Small intestine (tissue), 7 donors: ENCODE measurements around the gene FAM43B. TPM values are rescaled to one million over a fixed set of nuclear protein-coding genes. Genes with fewer than 3 reads are reported as not detected.
"Not testable (repeated sequence)": the region's sequence is repeated elsewhere in the genome, so short reads cannot be mapped to it uniquely, and the experiment has no call there.

ENCODE experiments used
- DNase-seq, 2 donors: peaks; one replicate each; pipeline versions ENCODE4 v3.0.0 to v3.0.0-alpha.2; 2013
- FAIRE-seq: peaks from 2 replicates; lab custom pipeline; 2012; peaks lifted over from hg19 to GRCh38; lab: Jason Lieb, UNC
- H3K27ac ChIP-seq, 3 donors: one replicate each; pipeline ENCODE4 v1.5.1; 2013; ENCODE audit warnings: low read length in 2 of 3, mild to moderate bottlenecking in 2 of 3, control low read depth in 1 of 3, inconsistent platforms in 1 of 3, low read depth in 1 of 3, moderate library complexity in 1 of 3
- H3K27me3 ChIP-seq, 3 donors: one replicate each; pipeline ENCODE4 v1.6.1; 2013; ENCODE audit warnings: low read length in 3 of 3, inconsistent platforms in 1 of 3; ENCODE audit not compliant: control insufficient read depth in 3 of 3, insufficient read depth in 3 of 3
- H3K36me3 ChIP-seq, 3 donors: one replicate each; pipeline ENCODE4 v1.6.1; 2013; ENCODE audit warnings: low read length in 3 of 3, inconsistent platforms in 1 of 3, low read depth in 1 of 3, mild to moderate bottlenecking in 1 of 3, moderate library complexity in 1 of 3; ENCODE audit not compliant: control insufficient read depth in 3 of 3, insufficient read depth in 2 of 3
- H3K4me1 ChIP-seq, 3 donors: one replicate each; pipeline ENCODE4 v1.6.1; 2013; ENCODE audit warnings: low read length in 2 of 3, inconsistent platforms in 1 of 3, low read depth in 1 of 3, mild to moderate bottlenecking in 1 of 3, moderate library complexity in 1 of 3; ENCODE audit not compliant: control insufficient read depth in 3 of 3, insufficient read depth in 2 of 3
- H3K4me3 ChIP-seq, 3 donors: one replicate each; pipeline ENCODE4 v1.5.1; 2013; ENCODE audit warnings: low read length in 3 of 3, control low read depth in 1 of 3, inconsistent platforms in 1 of 3, low read depth in 1 of 3, mild to moderate bottlenecking in 1 of 3, moderate library complexity in 1 of 3
- H3K9me3 ChIP-seq, 2 donors: one replicate each; pipeline ENCODE4 v1.6.1; 2013; ENCODE audit warnings: low read depth in 1 of 2, low read length in 1 of 2; ENCODE audit not compliant: control insufficient read depth in 2 of 2, insufficient read depth in 1 of 2
- WGBS, 3 donors: extraction: QIAGEN DNeasy Blood & Tissue Kit; methylation state at CpG; one replicate each; pipeline ENCODE4 v1.1.7; 2013; 5-methylcytosine and 5-hydroxymethylcytosine counted together
- polyA plus RNA-seq, 4 donors: library from polyadenylated mRNA; stranded (reverse) in 3 of 4; unstranded in 1 of 4; fragments of 200-250 nt in 3 of 4; fragments of 120-200 nt in 1 of 4; gene quantifications; one replicate each; pipeline versions ENCODE4 v1.2.1 to v1.2.3, GENCODE V29; 2013
- donor health status: healthy with polysubstance abuse.
- donor health status: control.
- donor health status: control.
- donor health status: Bipolar disorder and iron deficiency.
- donor health status: healthy.

FAM43B gene
- polyA plus RNA-seq, 4 donors: 0.16 to 0.75 (median 0.27) TPM; not detected in 1

GRCh38 chr1:20519609-20520262 is 32.6 kb upstream of the FAM43B start:
- H3K27me3 ChIP-seq, H3K36me3 ChIP-seq, H3K4me1 ChIP-seq, FAIRE-seq, H3K27ac ChIP-seq, H3K9me3 ChIP-seq, DNase-seq, H3K4me3 ChIP-seq: not testable (repeated sequence)
- 34 to 40% (median 36%) methylated on average over 7 of the region's 7 CpGs for WGBS, 3 donors

GRCh38 chr1:20521960-20522861 is 30.2 kb upstream of the FAM43B start:
- 9 to 22% (median 20%) methylated on average over 17 of the region's 17 CpGs for WGBS, 3 donors
- H3K9me3 ChIP-seq: no peaks in the 10 kb centered on the region

GRCh38 chr1:20526267-20526666 is 26.1 kb upstream of the FAM43B start:
- H3K4me3 ChIP-seq: no peak overlapping the region
- H3K9me3 ChIP-seq: no peaks in the 10 kb centered on the region
- WGBS, 3 donors: 76 to 90% (median 82%) methylated on average over 6 of the region's 6 CpGs
- DNase-seq (no peak), FAIRE-seq (no peak)
- no peaks in the 10 kb centered on the region for H3K4me1 ChIP-seq
- H3K27me3 ChIP-seq: peaks cover 0 to 35% (median 2%) of the 10 kb centered on the region in 3 donors
- no peaks in the 10 kb centered on the region for H3K36me3 ChIP-seq
- no peak overlapping the region for H3K27ac ChIP-seq

More at GRCh38 chr1:20521960-20522861, 30.2 kb upstream of the FAM43B start:
- DNase-seq: peak; percentile 73 to 85
- Histone ChIP-seq H3K4me1 (no peaks in the 10 kb centered on the region), H3K4me3 (no peak overlapping the region), H3K36me3 (no peaks in the 10 kb centered on the region), H3K27me3 (peaks cover 0 to 9% (median 0%) of the 10 kb centered on the region in 3 donors), H3K27ac (no peak overlapping the region)
- FAIRE-seq: no peak

- H3K27me3 ChIP-seq: peaks cover 0 to 35% (median 8%) of the 10 kb centered on the region in 3 donors
- H3K36me3 ChIP-seq: no peaks in the 10 kb centered on the region
- DNase-seq (no peak), FAIRE-seq (no peak)
- no peak overlapping the region for H3K4me3 ChIP-seq
- WGBS, 3 donors: 47 to 63% (median 50%) methylated on average over 7 of the region's 7 CpGs
- H3K4me1 ChIP-seq: no peaks in the 10 kb centered on the region
- H3K27ac ChIP-seq: no peak overlapping the region
- no peaks in the 10 kb centered on the region for H3K9me3 ChIP-seq
These were observed 24.2 kb upstream of the FAM43B start for GRCh38 chr1:20528221-20528620.

- DNase-seq: no peak
- H3K36me3 ChIP-seq: no peaks in the 10 kb centered on the region
- no peaks in the 10 kb centered on the region for H3K9me3 ChIP-seq
- H3K27ac ChIP-seq: no peak overlapping the region
- H3K4me1 ChIP-seq: no peaks in the 10 kb centered on the region
- 21 to 33% (median 27%) methylated on average over 8 of the region's 8 CpGs for WGBS, 3 donors
- FAIRE-seq: no peak
- no peak overlapping the region for H3K4me3 ChIP-seq
- peaks cover 0 to 44% (median 8%) of the 10 kb centered on the region in 3 donors for H3K27me3 ChIP-seq
These were observed 22.1 kb upstream of the FAM43B start for GRCh38 chr1:20530306-20530705.

GRCh38 chr1:20530901-20531300 is 21.5 kb upstream of the FAM43B start:
- Histone ChIP-seq H3K36me3 (no peaks in the 10 kb centered on the region), H3K27ac (no peak overlapping the region), H3K4me3 (no peak overlapping the region), H3K4me1 (no peaks in the 10 kb centered on the region), H3K9me3 (no peaks in the 10 kb centered on the region), H3K27me3 (peaks cover 0 to 46% (median 8%) of the 10 kb centered on the region in 3 donors)
- FAIRE-seq (no peak), DNase-seq (no peak)
- WGBS, 3 donors: 57 to 64% (median 64%) methylated on average over 6 of the region's 6 CpGs

GRCh38 chr1:20533635-20534034 is 18.7 kb upstream of the FAM43B start:
- Histone ChIP-seq H3K27me3 (peaks cover 0 to 34% (median 8%) of the 10 kb centered on the region in 3 donors), H3K36me3 (no peaks in the 10 kb centered on the region), H3K9me3 (no peaks in the 10 kb centered on the region), H3K4me3 (no peak overlapping the region), H3K4me1 (no peaks in the 10 kb centered on the region), H3K27ac (no peak overlapping the region)
- WGBS, 3 donors: 41 to 51% (median 47%) methylated on average over 4 of the region's 4 CpGs
- DNase-seq (no peak), FAIRE-seq (no peak)

GRCh38 chr1:20534659-20535417 is 17.5 kb upstream of the FAM43B start:
- Histone ChIP-seq H3K9me3 (no peaks in the 10 kb centered on the region), H3K36me3 (no peaks in the 10 kb centered on the region), H3K4me3 (no peak overlapping the region), H3K27me3 (peaks cover 0 to 27% (median 6%) of the 10 kb centered on the region in 3 donors), H3K4me1 (no peaks in the 10 kb centered on the region), H3K27ac (no peak overlapping the region)
- FAIRE-seq (no peak), DNase-seq (no peak)
- 59 to 62% (median 61%) methylated on average over 12 of the region's 12 CpGs for WGBS, 3 donors
